NCI-H345 treated with DMSO at 0.1 percent for 48 hours (cell line): Measurements from ENCODE around the gene SRSF10.
"Not testable (repeated sequence)": the region's sequence is repeated elsewhere in the genome, so short reads cannot be mapped to it uniquely, and the experiment has no call there.

Experiments used
- DNase-seq: peaks from one replicate; lab custom pipeline; 2025; ENCODE audit not compliant: unreplicated experiment; lab: John Stamatoyannopoulos, UW

Gene SRSF10

GRCh38 chr1:23979881-23980727 lies at the start of gene SRSF10:
SRSF10 (minus strand) TSS chr1:23980327; CDS start chr1:23980255, 72 bp downstream.
- peak; percentile 97 for DNase-seq

GRCh38 chr1:24027838-24028468 lies 47.8 kb upstream of the SRSF10 start:
- no peak for DNase-seq

DNA sequence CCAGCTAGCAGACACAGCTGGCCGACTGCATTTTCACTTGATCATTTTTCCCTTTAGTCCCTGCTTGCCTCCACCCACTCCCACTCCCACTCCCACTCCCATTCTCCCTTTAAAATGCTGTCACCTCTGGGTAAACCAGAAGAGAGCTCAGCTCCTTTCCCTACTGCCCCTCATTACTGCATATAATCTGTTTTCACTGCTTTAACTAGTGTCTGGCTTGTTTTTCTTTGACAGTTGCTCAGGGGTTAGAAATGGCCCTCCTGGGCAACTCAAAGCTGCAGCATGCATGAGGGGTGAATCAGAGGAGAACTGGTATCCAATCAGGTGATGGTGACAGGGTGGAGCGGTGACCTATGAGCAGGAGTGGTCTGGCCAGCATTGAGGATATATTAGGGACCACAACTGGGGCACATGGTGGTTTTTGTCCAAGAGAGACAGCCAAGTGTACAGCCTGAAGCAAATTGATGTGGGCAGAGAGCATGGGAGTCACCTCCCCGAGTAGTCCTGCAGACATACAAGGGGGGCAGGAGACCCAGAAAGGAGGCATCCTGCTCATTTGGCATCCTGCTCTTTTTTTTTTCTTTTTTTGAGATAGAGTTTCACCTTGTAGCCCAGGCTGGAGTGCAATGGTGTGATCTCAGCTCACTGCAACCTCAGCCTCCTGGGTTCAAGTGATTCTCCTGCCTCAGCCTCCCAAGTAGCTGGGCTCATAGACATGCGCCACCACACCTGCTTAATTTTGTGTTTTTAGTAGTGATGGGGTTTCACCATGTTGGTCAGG lies 42.6 kb upstream of the SRSF10 start:
- no peak for DNase-seq

- no peak for DNase-seq
These were observed 41.5 kb upstream of the SRSF10 start for GRCh38 chr1:24021403-24022266.

DNA sequence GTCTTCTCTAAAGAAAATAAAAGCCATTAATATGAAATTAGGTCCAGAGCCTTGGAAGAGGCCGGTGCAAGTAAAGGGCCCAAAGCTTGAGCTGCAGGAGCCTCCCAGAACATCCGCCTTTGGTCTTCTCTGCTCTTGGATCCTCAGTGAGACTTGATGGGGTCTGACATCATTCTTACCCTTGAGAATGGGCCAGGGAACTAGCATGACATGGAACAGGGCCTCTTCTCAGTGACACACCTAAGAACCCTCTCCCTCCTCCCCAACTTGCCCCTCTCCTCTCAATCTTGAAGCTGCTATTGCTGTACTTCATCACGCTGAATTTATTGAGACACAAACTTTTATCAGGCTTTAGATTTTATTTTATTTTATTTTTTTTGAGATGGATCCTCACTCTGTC lies 40.3 kb upstream of the SRSF10 start:
- no peak for DNase-seq

DNA sequence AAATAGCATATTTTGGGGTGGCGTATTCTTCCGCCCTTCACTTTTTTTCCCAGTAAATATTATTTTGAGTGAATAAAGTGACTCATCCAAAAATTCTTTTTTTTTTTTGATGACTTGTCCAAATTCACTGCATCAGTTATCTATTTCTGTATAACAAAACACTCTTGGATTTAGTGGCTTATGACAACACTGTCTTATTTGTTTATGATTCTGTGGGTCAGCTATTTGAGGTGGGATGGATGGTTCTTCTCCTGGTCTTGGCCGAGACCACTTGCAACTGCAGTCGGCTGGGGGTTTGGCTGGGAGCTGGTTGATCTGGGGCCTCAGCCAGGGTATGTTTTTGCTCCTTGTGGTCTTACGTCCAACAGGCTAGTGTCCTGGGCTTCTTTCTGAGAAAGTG lies 39.9 kb upstream of the SRSF10 start:
- DNase-seq = no peak

DNA sequence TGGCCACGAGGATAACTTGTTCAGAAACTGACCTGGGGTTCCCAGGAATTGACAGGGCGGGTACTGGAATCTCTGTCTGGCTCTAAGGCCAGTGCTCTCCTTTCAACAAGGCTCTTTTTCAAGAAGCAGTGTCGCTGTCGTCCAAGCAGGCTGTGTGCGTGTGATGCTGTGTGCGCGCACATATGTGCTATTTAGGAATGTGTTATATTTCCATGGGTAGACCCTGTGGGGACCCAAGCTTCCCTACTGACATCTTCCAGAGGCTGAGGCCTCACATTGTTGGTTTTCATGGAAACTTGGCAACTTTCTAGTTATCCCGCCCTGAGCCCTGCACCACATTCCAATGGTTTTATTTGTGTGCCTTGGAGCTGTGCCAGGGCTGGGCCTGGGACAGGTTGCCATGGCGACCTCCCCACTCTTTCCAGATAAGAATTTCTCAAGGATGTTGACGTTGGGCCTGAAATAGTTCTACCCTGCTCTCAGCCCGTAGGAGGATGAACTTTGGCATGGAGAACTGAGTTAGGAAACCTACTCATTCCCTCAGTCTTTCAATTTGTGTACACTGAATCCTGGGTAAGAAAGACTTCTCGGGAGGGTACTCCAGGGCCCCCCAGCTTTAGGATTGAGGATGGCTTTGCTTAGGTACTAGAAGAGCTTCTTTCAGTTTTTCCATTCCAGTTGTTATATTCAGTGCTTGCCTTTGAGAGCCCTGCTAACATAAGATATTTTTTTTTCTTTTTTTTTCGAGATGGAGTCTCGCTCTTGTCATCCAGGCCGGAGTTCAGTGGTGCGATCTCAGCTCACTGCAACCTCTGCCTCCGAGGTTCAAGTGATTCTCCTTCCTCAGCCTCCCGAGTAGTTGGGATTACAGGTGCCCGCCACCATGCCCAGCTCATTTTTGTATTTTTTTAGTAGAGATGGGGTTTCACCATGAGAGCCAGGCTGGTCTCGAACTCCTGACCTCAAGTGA lies 38.8 kb upstream of the SRSF10 start:
- no peak for DNase-seq

- DNase-seq = no peak
These were observed 35.4 kb upstream of the SRSF10 start for GRCh38 chr1:24015221-24016210.

GRCh38 chr1:24012878-24013277 lies 32.8 kb upstream of the SRSF10 start:
- DNase-seq = not testable (repeated sequence)

DNA sequence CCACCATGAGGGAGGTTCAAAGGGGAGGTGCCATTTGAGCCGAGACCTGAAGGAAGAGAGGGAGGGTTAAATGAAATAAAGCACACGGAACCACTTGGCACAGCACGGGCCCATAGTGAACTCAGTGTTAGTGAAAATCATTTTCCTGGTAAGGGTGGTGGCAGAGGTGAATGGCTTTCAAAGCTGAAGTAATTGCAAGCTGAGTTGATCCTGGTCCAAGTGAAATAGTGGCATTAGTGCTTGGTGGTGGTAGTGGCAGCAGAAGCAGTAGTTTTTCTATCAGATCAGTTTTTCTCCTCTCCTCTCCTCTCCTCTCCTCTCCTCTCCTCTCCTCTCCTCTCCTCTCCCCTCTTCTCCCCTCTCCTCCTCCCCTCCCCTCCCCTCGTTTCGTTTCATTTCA lies 30.5 kb upstream of the SRSF10 start:
- DNase-seq = no peak

- no peak for DNase-seq
These were observed 29.3 kb upstream of the SRSF10 start for GRCh38 chr1:24009406-24009805.

GRCh38 chr1:24008574-24009184 lies 28.6 kb upstream of the SRSF10 start:
- not testable (repeated sequence) for DNase-seq

GRCh38 chr1:24007079-24007478 lies 27.0 kb upstream of the SRSF10 start:
- no peak for DNase-seq

DNA sequence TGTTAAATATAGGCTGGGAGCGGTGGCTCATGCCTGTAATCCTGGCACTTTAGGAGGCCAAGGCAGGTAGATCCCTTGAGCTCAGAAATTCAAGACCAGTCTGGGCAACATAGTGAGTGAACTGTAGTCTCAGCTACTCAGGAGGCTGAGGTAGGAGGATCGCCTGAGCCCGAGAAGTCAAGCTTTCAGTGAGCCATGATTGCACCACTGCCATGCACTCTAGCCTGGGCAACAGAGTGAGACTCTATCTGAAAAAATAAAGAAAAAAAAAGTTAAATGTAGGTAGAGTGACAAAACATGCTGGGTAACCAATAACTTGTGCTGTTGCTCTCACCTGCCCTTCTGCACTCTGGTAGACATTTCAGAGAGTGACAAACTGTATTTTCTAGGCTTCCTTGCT lies 25.0 kb upstream of the SRSF10 start:
- DNase-seq = no peak

- DNase-seq = no peak
These were observed 24.0 kb upstream of the SRSF10 start for GRCh38 chr1:24004132-24004531.

DNA sequence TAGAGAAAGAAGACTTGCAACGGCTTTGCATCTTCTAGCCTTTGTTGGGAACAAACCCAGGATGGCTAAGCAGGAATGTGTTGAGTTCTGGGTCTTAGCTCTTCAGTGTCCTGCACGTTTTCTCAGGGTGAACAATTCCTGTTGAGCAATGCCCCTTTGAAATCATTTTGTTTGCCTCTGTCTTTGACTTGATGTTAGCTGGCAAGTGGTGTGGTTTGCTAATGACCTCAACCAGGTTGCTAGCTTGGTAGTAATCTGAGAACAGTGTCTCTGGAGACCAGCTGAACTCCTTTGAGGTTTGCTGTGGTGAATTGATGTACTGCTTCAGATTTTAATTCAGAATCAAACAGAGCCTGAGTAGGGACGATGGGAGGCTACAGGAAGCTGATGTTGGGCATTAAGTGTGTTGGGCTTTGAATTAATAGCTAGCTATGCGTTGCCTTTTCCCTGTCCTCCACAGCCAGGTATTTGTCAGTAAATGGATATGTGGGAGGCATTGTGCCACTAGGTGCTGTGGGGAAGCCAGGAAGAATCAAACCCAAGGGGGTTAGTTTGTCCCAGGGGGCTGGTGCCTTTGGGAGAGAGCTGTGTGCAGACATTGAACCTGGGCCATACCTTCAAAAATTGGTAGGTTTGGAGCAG lies 23.3 kb upstream of the SRSF10 start:
- DNase-seq = no peak

- DNase-seq = no peak
These were observed 22.6 kb upstream of the SRSF10 start for GRCh38 chr1:24002695-24003094.
